ENCODE results near the gene LSAMP.

DNA sequence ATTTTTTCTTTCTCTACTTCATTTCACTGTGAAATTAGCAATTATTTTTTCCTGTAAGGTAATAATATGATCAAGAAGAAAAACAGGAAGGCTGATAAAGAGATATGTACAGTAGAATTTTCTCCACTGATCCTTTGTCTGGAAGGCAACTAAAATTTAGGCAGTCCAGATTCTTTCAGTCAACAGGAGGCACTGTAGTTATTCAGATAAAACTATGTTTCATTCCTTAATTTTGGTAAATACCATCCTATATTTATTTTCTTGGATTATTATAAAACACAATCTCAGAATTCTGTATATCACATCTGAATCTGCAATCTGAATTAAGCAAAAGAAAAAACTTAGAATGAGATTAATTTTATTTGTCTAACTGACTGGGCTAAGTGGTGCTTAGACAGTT lies 343.2 kb downstream of the LSAMP start:
- TF ChIP-seq CTCF (tag by site-specific recombination; IDR thresholded peaks at IDR 0.05) (no peak), ZBTB6 (tag by site-specific recombination; IDR thresholded peaks at IDR 0.05) (no peak), ZNF114 (tag by site-specific recombination; IDR thresholded peaks at IDR 0.05) (no peak), SETDB1 (IDR thresholded peaks at IDR 0.05; ENCODE audit: insufficient read length, low read length) (no peak), TCF7L2 (IDR thresholded peaks at IDR 0.05; ENCODE audit: borderline replicate concordance, low read depth, low read length) (no peak), ZNF747 (tag by site-specific recombination; IDR thresholded peaks at IDR 0.05) (no peak)
